GM19397 (cell line): ENCODE measurements around the gene TCP11.

Source experiments
- ATAC-seq: cut with Tn5 transposase; IDR thresholded peaks from one replicate; pipeline ENCODE4 v1.9.1; 2021; ENCODE audit warnings: mild to moderate bottlenecking, moderate library complexity; ENCODE audit not compliant: unreplicated experiment

The TCP11 gene

DNA sequence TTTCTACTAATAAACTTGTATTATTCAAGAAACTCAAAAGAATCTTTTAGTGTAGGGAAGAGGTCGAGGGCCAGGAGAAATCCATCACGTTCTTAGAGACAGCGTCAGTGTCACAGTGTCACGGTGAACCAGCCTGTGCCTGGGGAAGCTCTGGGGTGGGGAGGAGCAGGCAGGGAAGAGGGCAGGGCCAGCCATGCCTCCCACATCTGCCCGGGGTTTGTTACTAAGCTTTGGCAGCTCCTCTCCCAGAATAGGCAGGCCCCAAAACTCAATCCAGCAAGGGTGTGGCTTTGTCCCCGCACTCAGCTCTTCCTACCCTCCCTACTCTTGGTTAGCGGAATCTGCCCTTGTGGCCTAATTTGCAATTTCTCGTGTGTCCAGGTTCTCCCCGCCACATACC is 72.9 kb downstream of the TCP11 start:
- no peak for ATAC-seq
